ENCODE results near the gene MCF2L2. TPM values are rescaled to one million over a fixed set of nuclear protein-coding genes. Genes with fewer than 3 reads are reported as not detected.
"Not testable (repeated sequence)": the region's sequence is repeated elsewhere in the genome, so short reads cannot be mapped to it uniquely, and the experiment has no call there.

The MCF2L2 gene
- total RNA-seq (2014; rRNA removed; shearing (Covaris generic)): 1.8 and 3.4 TPM in 2 replicates
- 1.2 and 2.2 TPM in 2 replicates for polyA plus RNA-seq (2015; cell fraction: cytosol; rRNA removed)
- 1.8 and 4.6 TPM in 2 replicates for polyA plus RNA-seq (2015; cell fraction: nucleus; rRNA removed)

- DNase-seq (ENCODE audit: low read depth): peak; percentile 50
These were observed at the start of gene MCF2L2 for GRCh38 chr3:183428447-183429211. TSS of gene MCF2L2 (minus strand) at chr3:183428619. CDS start at chr3:183427977, 642 bp downstream.

GRCh38 chr3:183477801-183478456 lies 49.5 kb upstream of the MCF2L2 start:
- DNase-seq (ENCODE audit: low read depth): no peak

GRCh38 chr3:183475764-183476162 lies 47.3 kb upstream of the MCF2L2 start:
- not testable (repeated sequence) for DNase-seq (ENCODE audit: low read depth)

GRCh38 chr3:183475016-183475763 lies 46.8 kb upstream of the MCF2L2 start:
- no peak for DNase-seq (ENCODE audit: low read depth)

GRCh38 chr3:183473969-183474368 lies 45.5 kb upstream of the MCF2L2 start:
- DNase-seq (ENCODE audit: low read depth): no peak

GRCh38 chr3:183472155-183472554 lies 43.7 kb upstream of the MCF2L2 start:
- no peak for DNase-seq (ENCODE audit: low read depth)

- no peak for DNase-seq (ENCODE audit: low read depth)
These were observed 40.0 kb upstream of the MCF2L2 start for GRCh38 chr3:183468424-183468823.

GRCh38 chr3:183466575-183466974 lies 38.2 kb upstream of the MCF2L2 start:
- DNase-seq (ENCODE audit: low read depth): no peak

GRCh38 chr3:183465710-183466109 lies 37.3 kb upstream of the MCF2L2 start:
- DNase-seq (ENCODE audit: low read depth): not testable (repeated sequence)

GRCh38 chr3:183464480-183464879 lies 36.1 kb upstream of the MCF2L2 start:
- no peak for DNase-seq (ENCODE audit: low read depth)

- peak; percentile 58 for DNase-seq (ENCODE audit: low read depth)
These were observed 31.9 kb upstream of the MCF2L2 start for GRCh38 chr3:183460081-183461055.

- peak; percentile 96 for DNase-seq (ENCODE audit: low read depth)
These were observed 26.7 kb upstream of the MCF2L2 start for GRCh38 chr3:183455089-183455488.

GRCh38 chr3:183454064-183454463 lies 25.6 kb upstream of the MCF2L2 start:
- DNase-seq (ENCODE audit: low read depth): no peak

GRCh38 chr3:183449791-183450190 lies 21.4 kb upstream of the MCF2L2 start:
- DNase-seq (ENCODE audit: low read depth): no peak

- peak; percentile 26 for DNase-seq (ENCODE audit: low read depth)
These were observed 21.0 kb upstream of the MCF2L2 start for GRCh38 chr3:183449391-183449790.

GRCh38 chr3:183448369-183449128 lies 20.1 kb upstream of the MCF2L2 start:
- no peak for DNase-seq (ENCODE audit: low read depth)

GRCh38 chr3:183447206-183448001 lies 19.0 kb upstream of the MCF2L2 start:
- peak; percentile 92 for DNase-seq (ENCODE audit: low read depth)

GRCh38 chr3:183446838-183447205 lies 18.4 kb upstream of the MCF2L2 start:
- DNase-seq (ENCODE audit: low read depth): no peak

GRCh38 chr3:183444748-183445147 lies 16.3 kb upstream of the MCF2L2 start:
- DNase-seq (ENCODE audit: low read depth): no peak
